Cerebellar nuclear complex (tissue), 1 donor: ENCODE data around the gene P3H4.
"Not testable (repeated sequence)": the region's sequence is repeated elsewhere in the genome, so short reads cannot be mapped to it uniquely, and the experiment has no call there.

Experiments
- DNase-seq, 2 experiments: peaks; one replicate each; lab custom pipeline; 2025; lab: John Stamatoyannopoulos, UW

The P3H4 gene

GRCh38 chr17:41792845-41793783 lies 18.6 kb downstream of the P3H4 start:
- DNase-seq, result no peak

GRCh38 chr17:41787021-41787418 lies 24.7 kb downstream of the P3H4 start:
- no peak for DNase-seq

GRCh38 chr17:41786227-41787020 lies 25.3 kb downstream of the P3H4 start, which contains the start of gene JUP:
Gene JUP (minus strand): TSS chr17:41786711. CDS start chr17:41771854, 14,857 bp downstream.
- DNase-seq, result peak; percentile 99 to 100

- DNase-seq, result no peak
Measured at GRCh38 chr17:41785859-41786226, 25.9 kb downstream of the P3H4 start.

GRCh38 chr17:41785091-41785858 lies 26.5 kb downstream of the P3H4 start:
- DNase-seq, result no peak

- DNase-seq, result no peak
Measured at GRCh38 chr17:41784207-41784744, 27.5 kb downstream of the P3H4 start.

- no peak for DNase-seq
Measured at GRCh38 chr17:41782142-41782541, 29.6 kb downstream of the P3H4 start.

- no peak for DNase-seq
Measured at GRCh38 chr17:41781404-41782110, 30.2 kb downstream of the P3H4 start.

- no peak for DNase-seq
Measured at GRCh38 chr17:41779954-41780353, 31.8 kb downstream of the P3H4 start.

GRCh38 chr17:41777574-41778188 lies 34.1 kb downstream of the P3H4 start:
- DNase-seq, result peak in 1 of 2 experiments; percentile 66

GRCh38 chr17:41777157-41777573 lies 34.6 kb downstream of the P3H4 start:
- no peak for DNase-seq

GRCh38 chr17:41776262-41776900 lies 35.4 kb downstream of the P3H4 start:
- DNase-seq, result not testable (repeated sequence)

- no peak for DNase-seq
Measured at GRCh38 chr17:41775394-41776226, 36.1 kb downstream of the P3H4 start.

- no peak for DNase-seq
Measured at GRCh38 chr17:41773731-41774193, 38.0 kb downstream of the P3H4 start.

- no peak for DNase-seq
Measured at GRCh38 chr17:41773190-41773588, 38.6 kb downstream of the P3H4 start.

- no peak for DNase-seq
Measured at GRCh38 chr17:41772586-41773189, 39.1 kb downstream of the P3H4 start.

GRCh38 chr17:41772218-41772585 lies 39.5 kb downstream of the P3H4 start:
- no peak for DNase-seq

GRCh38 chr17:41771389-41772206 lies 40.2 kb downstream of the P3H4 start:
- DNase-seq, result no peak
